Kidney capillary endothelial cell (primary cell): ENCODE data around the gene YLPM1.
"Not testable (repeated sequence)": the region's sequence is repeated elsewhere in the genome, so short reads cannot be mapped to it uniquely, and the experiment has no call there.

Source experiments
- DNase-seq: peaks from one replicate; pipeline ENCODE4 v3.0.0-alpha.2; 2018; ENCODE audit warnings: low spot score

The YLPM1 gene

GRCh38 chr14:74762917-74763802, at the start of gene YLPM1:
TSS of gene YLPM1 (plus strand) at chr14:74763316. CDS start at chr14:74763490, 174 bp downstream.
- peak; percentile 93 for DNase-seq

- no peak for DNase-seq
Observed at GRCh38 chr14:74713395-74713735, 49.8 kb upstream of the YLPM1 start.

- DNase-seq, result no peak
Observed at GRCh38 chr14:74720526-74720925, 42.6 kb upstream of the YLPM1 start.

GRCh38 chr14:74723134-74723533, 40.0 kb upstream of the YLPM1 start:
- no peak for DNase-seq

GRCh38 chr14:74732387-74732786, 30.7 kb upstream of the YLPM1 start:
- DNase-seq, result no peak

- DNase-seq, result no peak
Observed at GRCh38 chr14:74733221-74733620, 29.9 kb upstream of the YLPM1 start.

GRCh38 chr14:74735125-74735524, 28.0 kb upstream of the YLPM1 start:
- no peak for DNase-seq

GRCh38 chr14:74737753-74738325, 25.3 kb upstream of the YLPM1 start:
- DNase-seq, result no peak

- DNase-seq, result no peak
Observed at GRCh38 chr14:74739293-74740030, 23.7 kb upstream of the YLPM1 start.

GRCh38 chr14:74747237-74747636, 15.9 kb upstream of the YLPM1 start:
- DNase-seq, result no peak

GRCh38 chr14:74754157-74754556, 9.0 kb upstream of the YLPM1 start:
- no peak for DNase-seq

- no peak for DNase-seq
Observed at GRCh38 chr14:74754899-74755298, 8.2 kb upstream of the YLPM1 start.

- no peak for DNase-seq
Observed at GRCh38 chr14:74756326-74756725, 6.8 kb upstream of the YLPM1 start.

- DNase-seq, result not testable (repeated sequence)
Observed at GRCh38 chr14:74758505-74758904, 4.6 kb upstream of the YLPM1 start.

GRCh38 chr14:74763803-74764531, 851 bp downstream of the YLPM1 start:
- DNase-seq, result peak; percentile 13

GRCh38 chr14:74765721-74766120, 2.6 kb downstream of the YLPM1 start:
- DNase-seq, result no peak

GRCh38 chr14:74771399-74771798, 8.3 kb downstream of the YLPM1 start:
- DNase-seq, result no peak

- DNase-seq, result no peak
Observed at GRCh38 chr14:74784634-74785033, 21.5 kb downstream of the YLPM1 start.

GRCh38 chr14:74785056-74785613, 22.0 kb downstream of the YLPM1 start:
- DNase-seq, result no peak

GRCh38 chr14:74786796-74787315, 23.7 kb downstream of the YLPM1 start:
- DNase-seq, result no peak

- peak; percentile 76 for DNase-seq
Observed at GRCh38 chr14:74792249-74793039, 29.3 kb downstream of the YLPM1 start.
